Epithelial cell of esophagus (primary cell): ENCODE results near the gene SESTD1.

ENCODE experiments used
- DNase-seq: peaks from one replicate; pipeline ENCODE4 v3.0.0; 2010; ENCODE audit warnings: low read depth
- H3K4me3 ChIP-seq: 2 replicates; pipeline ENCODE4 v1.5.1; 2011; ENCODE audit warnings: mild to moderate bottlenecking, low read length, control low read depth
- TF ChIP-seq, protein P1 (sequence below): IDR thresholded peaks from 2 replicates; pipeline ENCODE4 v1.5.1; 2011; ENCODE audit warnings: low read depth, mild to moderate bottlenecking, low read length, control low read depth, inconsistent platforms; ENCODE audit not compliant: insufficient read depth; ENCODE audit errors: missing control alignments

Gene SESTD1

DNA sequence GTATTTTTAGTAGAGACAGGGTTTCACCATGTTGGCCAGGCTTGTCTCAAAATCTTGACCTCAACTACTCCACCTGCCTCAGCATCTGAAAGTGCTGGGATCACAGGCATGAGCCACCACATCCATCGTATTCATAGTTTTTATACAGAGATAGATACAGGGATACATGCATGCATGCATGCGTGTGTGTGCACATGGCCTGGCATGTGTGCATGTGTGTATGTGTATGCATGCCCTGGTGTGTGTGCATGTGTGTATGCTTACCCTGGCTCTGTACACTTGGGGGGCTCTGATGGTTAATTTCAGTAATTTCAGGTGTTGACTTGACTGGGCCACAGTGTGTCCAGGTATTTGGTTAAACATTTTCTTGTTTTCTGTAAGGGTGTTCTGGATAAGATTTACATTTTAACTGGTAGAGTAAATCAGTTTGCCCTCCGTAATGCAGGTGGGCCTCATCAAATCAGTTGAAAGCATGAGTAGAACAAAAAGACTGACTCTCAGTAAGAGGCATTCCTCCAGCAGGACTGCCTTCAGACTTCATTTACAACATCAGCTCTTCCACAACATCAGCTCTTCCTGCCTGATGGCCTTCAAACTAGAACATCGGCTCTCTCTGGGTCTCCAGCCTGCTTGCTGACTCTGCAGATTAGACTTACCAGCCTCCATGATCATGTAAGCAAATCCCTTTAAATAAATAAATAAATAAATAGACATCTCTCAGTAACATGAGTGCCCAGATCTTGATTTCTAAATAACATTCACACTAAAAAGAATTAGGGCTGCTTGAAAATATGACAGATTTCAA is 30.8 kb downstream of the SESTD1 start:
- TF ChIP-seq, protein P1, sequence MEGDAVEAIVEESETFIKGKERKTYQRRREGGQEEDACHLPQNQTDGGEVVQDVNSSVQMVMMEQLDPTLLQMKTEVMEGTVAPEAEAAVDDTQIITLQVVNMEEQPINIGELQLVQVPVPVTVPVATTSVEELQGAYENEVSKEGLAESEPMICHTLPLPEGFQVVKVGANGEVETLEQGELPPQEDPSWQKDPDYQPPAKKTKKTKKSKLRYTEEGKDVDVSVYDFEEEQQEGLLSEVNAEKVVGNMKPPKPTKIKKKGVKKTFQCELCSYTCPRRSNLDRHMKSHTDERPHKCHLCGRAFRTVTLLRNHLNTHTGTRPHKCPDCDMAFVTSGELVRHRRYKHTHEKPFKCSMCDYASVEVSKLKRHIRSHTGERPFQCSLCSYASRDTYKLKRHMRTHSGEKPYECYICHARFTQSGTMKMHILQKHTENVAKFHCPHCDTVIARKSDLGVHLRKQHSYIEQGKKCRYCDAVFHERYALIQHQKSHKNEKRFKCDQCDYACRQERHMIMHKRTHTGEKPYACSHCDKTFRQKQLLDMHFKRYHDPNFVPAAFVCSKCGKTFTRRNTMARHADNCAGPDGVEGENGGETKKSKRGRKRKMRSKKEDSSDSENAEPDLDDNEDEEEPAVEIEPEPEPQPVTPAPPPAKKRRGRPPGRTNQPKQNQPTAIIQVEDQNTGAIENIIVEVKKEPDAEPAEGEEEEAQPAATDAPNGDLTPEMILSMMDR, result no peak
- DNase-seq, result no peak
- no peak overlapping the region for H3K4me3 ChIP-seq

DNA sequence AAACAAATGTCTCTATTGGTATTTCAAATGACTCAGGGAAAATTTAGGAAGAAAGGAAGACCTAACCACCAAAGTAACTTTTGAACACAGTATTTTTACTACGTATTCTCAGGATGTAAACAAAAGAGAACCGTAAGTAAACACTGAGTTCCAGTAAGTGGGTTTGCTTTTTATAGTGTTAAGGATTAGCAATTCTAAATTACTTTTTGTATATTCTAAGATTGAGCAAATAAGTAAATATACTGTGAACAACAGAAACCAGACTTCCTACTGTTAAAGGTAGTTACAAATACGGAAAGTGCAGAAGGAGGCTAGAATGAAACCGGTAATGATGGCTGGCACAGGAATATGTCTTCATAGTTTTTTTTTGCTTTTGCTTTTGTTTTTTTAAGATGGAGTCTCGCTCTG is 31.5 kb downstream of the SESTD1 start:
- no peak overlapping the region for H3K4me3 ChIP-seq
- DNase-seq, result no peak
- TF ChIP-seq, protein P1, result no peak

DNA sequence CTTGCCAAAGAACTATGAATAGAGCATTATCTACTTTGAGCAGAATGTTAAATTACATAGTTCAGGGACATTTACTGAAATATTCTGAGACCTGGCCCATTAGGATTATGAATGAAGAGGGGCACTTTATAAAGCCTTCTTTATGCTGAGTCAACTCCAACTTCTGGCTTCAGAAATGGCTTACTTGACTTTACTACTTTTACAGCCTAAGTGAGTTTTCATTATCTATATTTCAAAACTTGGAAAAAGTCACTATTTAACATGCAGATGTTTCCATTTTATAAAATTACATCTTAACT is 37.7 kb downstream of the SESTD1 start:
- DNase-seq, result no peak
- no peak overlapping the region for H3K4me3 ChIP-seq
- TF ChIP-seq, protein P1, result no peak

DNA sequence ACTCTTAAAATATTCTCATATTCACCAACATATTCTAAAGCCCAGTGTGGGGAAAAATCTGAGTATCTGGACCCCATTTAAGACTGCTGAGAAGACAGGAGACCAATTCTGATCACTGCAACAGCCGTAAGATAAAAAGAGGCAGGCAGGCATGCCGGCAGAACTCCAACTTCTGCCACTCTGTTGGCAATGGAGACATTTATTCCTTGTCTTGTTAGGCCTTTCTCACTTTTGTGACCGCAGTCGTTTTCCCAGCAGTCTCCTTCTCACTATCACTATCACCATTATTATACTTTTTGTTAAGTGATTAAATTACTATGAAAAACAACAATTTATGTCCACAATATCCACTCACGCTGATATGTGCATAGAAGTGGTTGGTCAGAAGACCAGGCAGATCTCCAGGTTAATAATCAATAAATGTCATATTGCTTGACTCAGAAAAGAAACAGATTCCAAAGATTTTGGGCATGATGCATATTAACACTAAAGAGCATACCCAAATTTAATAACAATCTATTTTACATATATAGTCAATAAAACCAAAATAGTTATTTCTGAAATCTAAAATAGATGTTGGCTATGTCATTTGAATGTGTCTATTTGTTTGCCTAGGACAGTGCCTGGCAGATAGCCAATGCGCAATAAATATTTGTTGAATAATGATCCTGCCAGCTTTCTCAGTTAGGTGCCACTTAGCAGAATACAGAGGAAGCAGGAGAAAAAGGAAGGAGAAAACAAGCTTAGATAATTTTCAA is 38.2 kb downstream of the SESTD1 start:
- DNase-seq, result no peak
- TF ChIP-seq, protein P1, result no peak
- no peak overlapping the region for H3K4me3 ChIP-seq

DNA sequence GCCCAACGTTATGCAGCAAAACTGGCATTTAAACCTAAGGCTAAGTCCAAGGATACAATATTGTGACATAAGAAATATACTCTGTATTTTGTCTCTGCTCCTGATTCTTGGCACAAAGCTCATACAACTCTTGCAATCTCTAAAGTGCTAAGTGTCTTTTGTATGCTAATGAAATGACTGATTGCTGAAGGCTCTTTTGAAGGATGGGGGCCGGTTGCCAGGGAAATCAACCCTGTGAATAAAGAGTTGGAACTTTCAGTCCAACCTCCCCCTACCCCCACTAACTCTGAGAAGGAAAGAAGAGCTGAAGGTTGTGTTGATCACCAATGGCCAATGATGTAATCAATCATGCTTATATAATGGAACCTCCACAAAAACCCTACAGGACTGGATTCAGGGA is 40.3 kb downstream of the SESTD1 start:
- no peak overlapping the region for H3K4me3 ChIP-seq
- TF ChIP-seq, protein P1, result no peak
- DNase-seq, result no peak

DNA sequence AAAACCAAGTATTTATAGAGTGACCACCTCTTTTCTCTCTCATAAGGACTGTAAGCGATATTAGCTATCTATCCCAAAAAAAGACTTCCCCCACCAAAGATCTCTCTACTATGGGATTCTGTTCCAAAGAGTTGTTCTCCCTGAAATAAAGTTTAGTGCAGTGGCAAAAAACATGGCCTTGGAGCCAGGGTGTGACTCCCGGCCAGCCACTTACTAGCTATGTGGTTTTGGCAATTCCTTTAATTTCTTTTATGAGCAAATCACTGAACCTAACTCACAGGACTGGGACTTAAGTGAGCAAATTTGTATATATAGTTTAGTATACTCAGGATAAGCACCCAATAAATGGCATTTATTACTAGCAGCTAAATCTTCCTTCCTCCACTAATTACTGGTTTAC is 42.6 kb downstream of the SESTD1 start:
- DNase-seq, result no peak
- TF ChIP-seq, protein P1, result no peak
- no peak overlapping the region for H3K4me3 ChIP-seq
